Neural cell (in vitro differentiated cells): ENCODE results near the gene BRF1. TPM values are rescaled to one million over a fixed set of nuclear protein-coding genes. Genes with fewer than 3 reads are reported as not detected.

Experiments
- H2AFZ ChIP-seq: fragments of 200-600, 300-800 bp; sonication (generic), shearing (Covaris generic); 2 replicates; pipeline ENCODE4 v1.6.0; 2014; ENCODE audit warnings: low read depth, mild to moderate bottlenecking, antibody characterized with exemption, low read length, moderate library complexity
- H3F3A ChIP-seq: fragments of 200-600 bp; shearing (Covaris generic); 2 replicates; pipeline ENCODE4 v1.6.1; 2016; ENCODE audit warnings: mild to moderate bottlenecking, moderate library complexity, mixed read lengths, antibody characterized with exemption, low read length; ENCODE audit not compliant: insufficient read depth, poor library complexity, severe bottlenecking
- H3K27ac ChIP-seq: fragments of 200-600, 300-800 bp; sonication (generic), shearing (Covaris generic); 2 replicates; pipeline ENCODE4 v1.5.1; 2014; ENCODE audit warnings: mild to moderate bottlenecking, low read length, moderate library complexity
- H3K27me3 ChIP-seq: fragments of 300-800, 200-600 bp; sonication (generic), shearing (Covaris generic); 2 replicates; pipeline ENCODE4 v1.6.0; 2014; ENCODE audit warnings: mild to moderate bottlenecking, low read depth, low read length, moderate library complexity; ENCODE audit not compliant: insufficient read depth
- H3K36me3 ChIP-seq: fragments of 300-800, 200-600 bp; sonication (generic), shearing (Covaris generic); 2 replicates; pipeline ENCODE4 v1.5.1; 2014; ENCODE audit warnings: mild to moderate bottlenecking, antibody characterized with exemption, low read length, moderate library complexity; ENCODE audit not compliant: insufficient read depth
- H3K4me2 ChIP-seq: fragments of 300-800, 200-600 bp; sonication (generic), shearing (Covaris generic); 2 replicates; pipeline ENCODE4 v1.6.0; 2014; ENCODE audit warnings: mild to moderate bottlenecking, low read length
- H3K4me3 ChIP-seq: fragments of 300-800, 200-600 bp; sonication (generic), shearing (Covaris generic); 2 replicates; pipeline ENCODE4 v1.5.1; 2014; ENCODE audit warnings: mild to moderate bottlenecking, low read length, moderate library complexity
- H3K79me2 ChIP-seq: fragments of 200-600 bp; shearing (Covaris generic); replicated peaks from 2 replicates; pipeline ENCODE4 v1.6.0; 2014; ENCODE audit warnings: mild to moderate bottlenecking, low read length, moderate library complexity; ENCODE audit not compliant: insufficient read depth
- H3K9ac ChIP-seq: fragments of 300-800, 200-600 bp; sonication (generic), shearing (Covaris generic); 2 replicates; pipeline ENCODE4 v1.6.1; 2016; ENCODE audit warnings: mild to moderate bottlenecking, low read length, mixed read lengths
- H3K9me2 ChIP-seq: fragments of 200-600 bp; shearing (Covaris generic); 2 replicates; pipeline ENCODE4 v1.6.1; 2016; ENCODE audit warnings: mild to moderate bottlenecking, low read length, mixed read lengths; ENCODE audit not compliant: insufficient read depth
- H3K9me3 ChIP-seq: fragments of 200-600, 300-800 bp; sonication (generic), shearing (Covaris generic); 2 replicates; pipeline ENCODE4 v1.6.1; 2016; ENCODE audit warnings: mild to moderate bottlenecking, mixed run types, low read length, moderate library complexity, mixed read lengths
- H4K20me1 ChIP-seq: fragments of 200-600 bp; shearing (Covaris generic); 2 replicates; pipeline ENCODE4 v1.6.1; 2016; ENCODE audit warnings: mild to moderate bottlenecking, mixed run types; ENCODE audit not compliant: insufficient read depth
- EP300 ChIP-seq: fragments of 450-650 bp; conservative IDR thresholded peaks from 2 replicates; pipeline ENCODE4 v1.6.1; 2014; ENCODE audit warnings: antibody characterized with exemption, mild to moderate bottlenecking, moderate library complexity; ENCODE audit not compliant: poor library complexity, severe bottlenecking
- EZH2 ChIP-seq: fragments of 200-600, 300-800 bp; shearing (Covaris generic), sonication (generic); IDR thresholded peaks from 2 replicates; pipeline ENCODE4 v1.6.1; 2014; ENCODE audit warnings: antibody characterized with exemption, low read length, borderline replicate concordance, mild to moderate bottlenecking; ENCODE audit not compliant: insufficient read depth, poor library complexity, severe bottlenecking
- MXI1 ChIP-seq: fragments of 450-650 bp; conservative IDR thresholded peaks from 2 replicates; pipeline ENCODE4 v1.6.1; 2014; ENCODE audit warnings: antibody characterized with exemption, mild to moderate bottlenecking; ENCODE audit not compliant: poor library complexity, severe bottlenecking
- POLR2AphosphoS5 ChIP-seq: IDR thresholded peaks from 2 replicates; pipeline ENCODE4 v1.6.1; 2012
- RAD21 ChIP-seq: fragments of 450-650 bp; conservative IDR thresholded peaks from 2 replicates; pipeline ENCODE4 v1.6.1; 2014; ENCODE audit warnings: antibody characterized with exemption, mild to moderate bottlenecking, moderate library complexity
- SMC3 ChIP-seq: fragments of 450-650 bp; conservative IDR thresholded peaks from 2 replicates; pipeline ENCODE4 v1.6.1; 2014; ENCODE audit warnings: antibody characterized with exemption, mild to moderate bottlenecking, moderate library complexity; ENCODE audit not compliant: poor library complexity
- TAF1 ChIP-seq: IDR thresholded peaks from 2 replicates; pipeline ENCODE4 v1.6.1; 2012; ENCODE audit warnings: low read depth
- polyA plus RNA-seq: library from polyadenylated mRNA; depleted of rRNA; stranded (reverse); fragments of >200 nt; gene quantifications from 2 replicates; pipeline ENCODE4 v1.2.3, GENCODE V29; 2014
- TF ChIP-seq, protein P1 (sequence below): fragments of 450-650 bp; IDR thresholded peaks from 2 replicates; pipeline ENCODE4 v1.5.1; 2014; ENCODE audit warnings: antibody characterized with exemption, mild to moderate bottlenecking, moderate library complexity; ENCODE audit not compliant: poor library complexity, severe bottlenecking
- TF ChIP-seq, protein P2 (sequence below): IDR thresholded peaks from 2 replicates; pipeline ENCODE4 v1.6.1; 2012; ENCODE audit warnings: borderline replicate concordance

Gene BRF1
- polyA plus RNA-seq, 1 donor from 2014 or later, result 69.4 TPM

DNA sequence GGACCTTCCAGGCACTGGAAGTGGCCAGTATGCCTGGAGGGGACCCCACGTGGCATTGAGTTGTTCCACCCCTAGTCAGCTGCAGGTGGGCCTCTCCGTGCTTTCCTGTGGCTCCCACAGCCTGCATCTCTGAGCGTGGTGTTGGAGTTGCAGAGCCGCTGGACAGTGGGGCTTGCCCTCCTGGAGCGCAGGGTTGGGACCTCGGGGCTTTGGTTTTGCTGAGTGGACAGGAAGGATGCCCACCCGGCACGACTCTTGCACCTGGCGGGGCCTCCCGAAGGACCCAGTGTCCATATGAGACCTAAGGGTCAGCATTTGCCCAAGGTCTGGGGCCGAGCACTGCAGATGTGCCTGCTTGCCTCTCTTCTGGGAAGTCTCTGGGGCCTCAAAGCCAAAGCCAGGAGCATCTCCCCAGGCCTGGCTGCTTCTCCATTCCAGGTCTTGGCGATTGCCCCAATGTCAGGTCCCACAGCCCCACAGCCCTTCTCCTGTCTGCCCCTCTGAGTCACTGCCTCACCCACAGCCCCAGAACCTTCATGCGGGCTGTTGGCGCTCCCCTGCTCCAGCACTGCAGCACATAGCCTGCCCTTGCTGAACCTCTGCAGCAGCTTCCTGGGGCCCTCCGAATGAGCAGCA is 15.3 kb upstream of the BRF1 start:
- Histone ChIP-seq H3K4me3 (peak overlapping the region; percentile 97), H3K79me2 (peaks cover 36% of the 10 kb centered on the region), H3K4me2 (peak overlapping the region; percentile 91), H3K9me2 (no peaks in the 10 kb centered on the region), H3K36me3 (no peaks in the 10 kb centered on the region), H3K9ac (peak overlapping the region; percentile 73), H3K27me3 (no peaks in the 10 kb centered on the region), H4K20me1 (peaks cover 4% of the 10 kb centered on the region), H2AFZ (no peak overlapping the region), H3F3A (no peaks in the 10 kb centered on the region), H3K9me3 (no peaks in the 10 kb centered on the region), H3K27ac (no peak overlapping the region)
- TF ChIP-seq TAF1, result no peak
- TF ChIP-seq RAD21, result no peak
- no peak for TF ChIP-seq EZH2
- no peak for TF ChIP-seq EP300
- TF ChIP-seq MXI1, result no peak
- TF ChIP-seq, protein P1, sequence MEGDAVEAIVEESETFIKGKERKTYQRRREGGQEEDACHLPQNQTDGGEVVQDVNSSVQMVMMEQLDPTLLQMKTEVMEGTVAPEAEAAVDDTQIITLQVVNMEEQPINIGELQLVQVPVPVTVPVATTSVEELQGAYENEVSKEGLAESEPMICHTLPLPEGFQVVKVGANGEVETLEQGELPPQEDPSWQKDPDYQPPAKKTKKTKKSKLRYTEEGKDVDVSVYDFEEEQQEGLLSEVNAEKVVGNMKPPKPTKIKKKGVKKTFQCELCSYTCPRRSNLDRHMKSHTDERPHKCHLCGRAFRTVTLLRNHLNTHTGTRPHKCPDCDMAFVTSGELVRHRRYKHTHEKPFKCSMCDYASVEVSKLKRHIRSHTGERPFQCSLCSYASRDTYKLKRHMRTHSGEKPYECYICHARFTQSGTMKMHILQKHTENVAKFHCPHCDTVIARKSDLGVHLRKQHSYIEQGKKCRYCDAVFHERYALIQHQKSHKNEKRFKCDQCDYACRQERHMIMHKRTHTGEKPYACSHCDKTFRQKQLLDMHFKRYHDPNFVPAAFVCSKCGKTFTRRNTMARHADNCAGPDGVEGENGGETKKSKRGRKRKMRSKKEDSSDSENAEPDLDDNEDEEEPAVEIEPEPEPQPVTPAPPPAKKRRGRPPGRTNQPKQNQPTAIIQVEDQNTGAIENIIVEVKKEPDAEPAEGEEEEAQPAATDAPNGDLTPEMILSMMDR, result no peak
- TF ChIP-seq POLR2AphosphoS5, result no peak
- no peak for TF ChIP-seq SMC3
- TF ChIP-seq, protein P2, sequence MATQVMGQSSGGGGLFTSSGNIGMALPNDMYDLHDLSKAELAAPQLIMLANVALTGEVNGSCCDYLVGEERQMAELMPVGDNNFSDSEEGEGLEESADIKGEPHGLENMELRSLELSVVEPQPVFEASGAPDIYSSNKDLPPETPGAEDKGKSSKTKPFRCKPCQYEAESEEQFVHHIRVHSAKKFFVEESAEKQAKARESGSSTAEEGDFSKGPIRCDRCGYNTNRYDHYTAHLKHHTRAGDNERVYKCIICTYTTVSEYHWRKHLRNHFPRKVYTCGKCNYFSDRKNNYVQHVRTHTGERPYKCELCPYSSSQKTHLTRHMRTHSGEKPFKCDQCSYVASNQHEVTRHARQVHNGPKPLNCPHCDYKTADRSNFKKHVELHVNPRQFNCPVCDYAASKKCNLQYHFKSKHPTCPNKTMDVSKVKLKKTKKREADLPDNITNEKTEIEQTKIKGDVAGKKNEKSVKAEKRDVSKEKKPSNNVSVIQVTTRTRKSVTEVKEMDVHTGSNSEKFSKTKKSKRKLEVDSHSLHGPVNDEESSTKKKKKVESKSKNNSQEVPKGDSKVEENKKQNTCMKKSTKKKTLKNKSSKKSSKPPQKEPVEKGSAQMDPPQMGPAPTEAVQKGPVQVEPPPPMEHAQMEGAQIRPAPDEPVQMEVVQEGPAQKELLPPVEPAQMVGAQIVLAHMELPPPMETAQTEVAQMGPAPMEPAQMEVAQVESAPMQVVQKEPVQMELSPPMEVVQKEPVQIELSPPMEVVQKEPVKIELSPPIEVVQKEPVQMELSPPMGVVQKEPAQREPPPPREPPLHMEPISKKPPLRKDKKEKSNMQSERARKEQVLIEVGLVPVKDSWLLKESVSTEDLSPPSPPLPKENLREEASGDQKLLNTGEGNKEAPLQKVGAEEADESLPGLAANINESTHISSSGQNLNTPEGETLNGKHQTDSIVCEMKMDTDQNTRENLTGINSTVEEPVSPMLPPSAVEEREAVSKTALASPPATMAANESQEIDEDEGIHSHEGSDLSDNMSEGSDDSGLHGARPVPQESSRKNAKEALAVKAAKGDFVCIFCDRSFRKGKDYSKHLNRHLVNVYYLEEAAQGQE, result no peak

DNA sequence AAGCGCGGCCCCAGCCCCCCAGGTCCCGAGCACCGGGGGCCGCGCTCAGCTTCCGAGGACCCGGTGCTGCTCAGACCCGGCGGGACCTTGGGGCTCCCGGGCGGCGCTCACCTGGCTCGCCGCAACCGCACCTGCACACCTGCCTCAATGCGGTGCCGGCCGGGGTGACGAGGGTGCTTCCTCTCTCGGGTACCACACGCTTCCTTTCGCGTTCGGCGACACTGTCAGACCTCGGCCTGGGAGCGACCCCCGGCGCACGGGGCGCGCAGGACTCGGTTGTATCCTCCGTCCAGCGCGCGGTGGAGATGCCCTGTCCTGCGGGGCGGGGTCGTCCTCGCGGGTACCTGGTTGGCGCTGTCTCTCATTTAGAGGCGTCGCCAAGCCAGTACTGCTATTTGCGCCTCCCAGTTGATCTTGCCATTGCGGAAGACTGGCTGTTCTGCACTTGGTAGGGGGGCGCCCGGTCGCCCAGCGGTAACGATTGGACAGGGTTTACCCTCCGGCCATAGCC is 14.5 kb upstream of the BRF1 start:
- Histone ChIP-seq H3K9me3 (no peaks in the 10 kb centered on the region), H2AFZ (no peak overlapping the region), H3K9ac (peak overlapping the region; percentile 73)

More for the DNA sequence above, 14.5 kb upstream of the BRF1 start:
- Histone ChIP-seq H4K20me1 (peaks cover 4% of the 10 kb centered on the region), H3K4me3 (peak overlapping the region; percentile 97), H3K27ac (peak overlapping the region; percentile 33), H3K27me3 (no peaks in the 10 kb centered on the region), H3K4me2 (peak overlapping the region; percentile 91), H3K36me3 (no peaks in the 10 kb centered on the region), H3F3A (no peaks in the 10 kb centered on the region), H3K79me2 (peaks cover 31% of the 10 kb centered on the region), H3K9me2 (no peaks in the 10 kb centered on the region)
- TF ChIP-seq, protein P2, result no peak
- TF ChIP-seq RAD21 (peak; percentile 17), MXI1 (peak; percentile 48), SMC3 (no peak), TAF1 (no peak), EZH2 (no peak), EP300 (no peak), POLR2AphosphoS5 (no peak)
- TF ChIP-seq, protein P1, result peak; percentile 27
